Neural progenitor cell (in vitro differentiated cells): ENCODE results near the gene LTC4S.

Experiments used
- EZH2 ChIP-seq: fragments of 200-600 bp; sonication (generic); IDR thresholded peaks from 2 replicates; pipeline ENCODE4 v1.6.1; 2017; ENCODE audit warnings: antibody characterized with exemption, mild to moderate bottlenecking, moderate library complexity
- EZH2phosphoT487 ChIP-seq: fragments of 200-600 bp; sonication (generic); IDR thresholded peaks from 2 replicates; pipeline ENCODE4 v1.6.1; 2017; ENCODE audit warnings: antibody characterized with exemption
- TF ChIP-seq, protein P1 (sequence below): fragments of 200-600 bp; sonication (generic); IDR thresholded peaks from 2 replicates; pipeline ENCODE4 v1.5.1; 2017; ENCODE audit warnings: antibody characterized with exemption, mild to moderate bottlenecking

DNA sequence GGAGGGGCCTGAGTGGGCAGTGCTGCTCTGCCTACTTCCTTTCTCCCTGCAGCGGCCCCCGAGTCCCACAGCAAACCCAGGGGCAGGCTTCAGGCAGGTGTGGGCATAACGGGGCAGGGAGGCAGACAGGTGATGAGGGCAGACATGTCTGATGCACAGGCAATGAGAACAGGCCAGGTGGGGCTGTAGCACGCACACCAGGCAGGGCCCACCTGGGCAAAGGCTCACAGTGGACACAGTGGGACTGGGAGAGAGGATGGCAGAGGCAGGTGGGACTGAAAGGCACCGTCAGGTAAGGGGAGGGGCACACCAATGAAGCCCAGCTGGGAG, 5.8 kb downstream of the LTC4S start:
- TF ChIP-seq, protein P1, sequence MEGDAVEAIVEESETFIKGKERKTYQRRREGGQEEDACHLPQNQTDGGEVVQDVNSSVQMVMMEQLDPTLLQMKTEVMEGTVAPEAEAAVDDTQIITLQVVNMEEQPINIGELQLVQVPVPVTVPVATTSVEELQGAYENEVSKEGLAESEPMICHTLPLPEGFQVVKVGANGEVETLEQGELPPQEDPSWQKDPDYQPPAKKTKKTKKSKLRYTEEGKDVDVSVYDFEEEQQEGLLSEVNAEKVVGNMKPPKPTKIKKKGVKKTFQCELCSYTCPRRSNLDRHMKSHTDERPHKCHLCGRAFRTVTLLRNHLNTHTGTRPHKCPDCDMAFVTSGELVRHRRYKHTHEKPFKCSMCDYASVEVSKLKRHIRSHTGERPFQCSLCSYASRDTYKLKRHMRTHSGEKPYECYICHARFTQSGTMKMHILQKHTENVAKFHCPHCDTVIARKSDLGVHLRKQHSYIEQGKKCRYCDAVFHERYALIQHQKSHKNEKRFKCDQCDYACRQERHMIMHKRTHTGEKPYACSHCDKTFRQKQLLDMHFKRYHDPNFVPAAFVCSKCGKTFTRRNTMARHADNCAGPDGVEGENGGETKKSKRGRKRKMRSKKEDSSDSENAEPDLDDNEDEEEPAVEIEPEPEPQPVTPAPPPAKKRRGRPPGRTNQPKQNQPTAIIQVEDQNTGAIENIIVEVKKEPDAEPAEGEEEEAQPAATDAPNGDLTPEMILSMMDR = no peak
- TF ChIP-seq EZH2 (no peak), EZH2phosphoT487 (no peak)
